ENCODE results near the gene NACA2. TPM values are rescaled to one million over a fixed set of nuclear protein-coding genes. Genes with fewer than 3 reads are reported as not detected.
"Not testable (repeated sequence)": the region's sequence is repeated elsewhere in the genome, so short reads cannot be mapped to it uniquely, and the experiment has no call there.

NACA2 gene
- total RNA-seq, 1 donor from 2014 or later = 0.60 TPM

DNA sequence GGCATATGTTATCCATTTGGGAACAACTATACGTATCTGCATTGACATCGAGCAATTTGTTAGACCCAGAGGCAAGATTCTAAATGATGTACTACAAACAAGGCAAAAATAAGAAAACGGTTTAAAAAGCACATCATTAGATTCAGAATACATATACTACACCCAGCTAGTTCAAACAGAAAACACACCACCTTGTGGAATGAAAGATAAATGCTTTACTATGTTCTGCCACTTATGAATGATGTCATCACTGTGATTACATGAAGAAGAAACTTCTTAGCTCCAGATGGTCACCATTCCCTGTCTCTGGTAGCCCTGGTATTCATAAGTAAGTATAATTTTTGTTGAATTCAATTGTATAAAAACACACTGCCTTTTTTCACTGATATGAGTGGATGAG, 7.8 kb downstream of the NACA2 start:
- no peaks in the 10 kb centered on the region for H3K4me1 Mint-ChIP-seq (ENCODE audit: low read depth)
- no peak overlapping the region for H3K4me3 Mint-ChIP-seq
- H3K36me3 Mint-ChIP-seq (ENCODE audit: low read depth) = no peaks in the 10 kb centered on the region
- no peaks in the 10 kb centered on the region for H3K9me3 Mint-ChIP-seq
- H3K27me3 Mint-ChIP-seq (ENCODE audit: insufficient read depth) = peaks cover 22% of the 10 kb centered on the region
- intact Hi-C loops (cut with micrococcal nuclease) = loop anchor here (5.0 kb wide), 1 partner anchor 166 kb away; no protein-coding TSS in a partner anchor
- DNase-seq (ENCODE audit: low spot score) = no peak
- no peak overlapping the region for H3K27ac Mint-ChIP-seq

DNA sequence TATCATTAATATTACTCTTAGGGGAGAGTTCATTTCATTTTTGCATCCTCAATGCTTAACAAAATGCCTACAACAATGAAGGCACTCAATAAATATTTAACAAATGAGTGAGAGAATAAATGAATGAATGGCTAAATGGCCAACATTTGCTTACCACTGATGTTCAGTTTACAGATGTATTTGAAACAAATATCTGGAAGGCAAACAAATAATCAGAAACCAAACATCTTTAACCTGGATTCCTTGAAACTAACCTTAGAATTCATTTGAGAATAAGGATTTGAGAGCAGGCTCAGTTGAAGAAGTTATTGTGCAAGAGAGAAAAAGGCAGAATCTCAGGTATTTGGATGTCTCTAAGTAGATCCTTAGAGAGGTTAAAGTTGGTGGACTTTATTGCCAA, 8.4 kb downstream of the NACA2 start:
- peaks cover 29% of the 10 kb centered on the region for H3K27me3 Mint-ChIP-seq (ENCODE audit: insufficient read depth)
- intact Hi-C loops (cut with micrococcal nuclease) = loop anchor here (5.0 kb wide), 1 partner anchor 165 kb away; no protein-coding TSS in a partner anchor

DNA sequence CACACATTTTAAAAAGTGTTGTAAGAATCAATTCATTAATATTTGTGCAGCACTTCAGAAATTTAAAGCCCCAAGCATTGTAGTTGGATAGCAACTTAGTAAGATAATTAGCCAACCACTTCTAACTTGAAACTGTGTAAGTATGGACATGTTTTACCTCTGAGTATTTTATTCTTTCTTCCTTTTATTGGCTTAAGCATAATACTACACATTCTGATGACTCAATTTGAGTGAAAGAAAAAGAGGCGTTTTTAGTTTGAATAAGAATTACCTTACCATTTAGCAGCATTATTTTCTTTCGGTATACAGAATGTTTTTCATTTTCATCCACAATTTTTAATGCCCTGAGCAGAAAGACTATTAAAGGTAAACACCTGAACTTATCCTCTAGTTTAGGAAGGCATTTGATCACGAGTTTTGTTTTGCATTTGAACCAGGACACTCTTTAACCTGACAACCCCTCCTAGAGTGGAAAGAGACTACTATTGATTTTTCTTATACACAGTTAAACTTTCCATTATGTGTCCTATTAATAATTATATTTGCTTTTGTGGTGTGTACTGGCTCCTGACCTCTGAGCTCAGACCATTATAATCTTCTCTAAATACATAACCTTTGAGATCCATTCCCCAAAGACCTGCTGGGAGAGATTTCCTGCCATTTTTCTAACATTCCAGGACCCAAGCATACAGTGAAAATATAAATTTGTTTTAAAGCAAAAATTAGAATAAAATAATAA, 9.2 kb downstream of the NACA2 start:
- H3K9me3 Mint-ChIP-seq = no peaks in the 10 kb centered on the region
- no peaks in the 10 kb centered on the region for H3K36me3 Mint-ChIP-seq (ENCODE audit: low read depth)
- H3K27me3 Mint-ChIP-seq (ENCODE audit: insufficient read depth) = peaks cover 31% of the 10 kb centered on the region
- intact Hi-C loops (cut with micrococcal nuclease) = loop anchor here (5.0 kb wide), 1 partner anchor 164 kb away; no protein-coding TSS in a partner anchor
- H3K27ac Mint-ChIP-seq = no peak overlapping the region
- DNase-seq (ENCODE audit: low spot score) = no peak
- H3K4me3 Mint-ChIP-seq = no peak overlapping the region
- no peaks in the 10 kb centered on the region for H3K4me1 Mint-ChIP-seq (ENCODE audit: low read depth)

More for the DNA sequence above, 8.4 kb downstream of the NACA2 start:
- no peak overlapping the region for H3K27ac Mint-ChIP-seq
- H3K36me3 Mint-ChIP-seq (ENCODE audit: low read depth) = no peaks in the 10 kb centered on the region
- no peaks in the 10 kb centered on the region for H3K4me1 Mint-ChIP-seq (ENCODE audit: low read depth)
- no peaks in the 10 kb centered on the region for H3K9me3 Mint-ChIP-seq
- no peak for DNase-seq (ENCODE audit: low spot score)
- no peak overlapping the region for H3K4me3 Mint-ChIP-seq

DNA sequence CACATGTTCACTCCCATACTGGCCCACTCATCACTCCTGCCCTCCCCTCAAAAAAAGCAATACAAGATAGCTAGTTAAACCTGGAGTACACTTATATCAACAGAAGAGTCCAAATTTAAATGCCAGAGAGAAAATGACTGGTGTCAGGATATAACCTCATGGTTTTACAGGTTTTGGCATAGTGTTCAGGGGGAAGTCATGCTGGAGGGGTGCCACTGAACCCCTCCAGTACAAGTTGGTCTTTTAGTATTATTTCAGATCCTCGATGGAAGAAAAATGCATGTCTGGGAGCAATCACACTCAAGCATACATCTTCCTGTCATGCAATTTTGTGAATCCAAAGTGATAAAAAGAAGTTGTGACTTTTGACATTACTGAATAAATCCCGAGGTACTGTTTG, 10.5 kb downstream of the NACA2 start:
- peaks cover 37% of the 10 kb centered on the region for H3K27me3 Mint-ChIP-seq (ENCODE audit: insufficient read depth)
- no peaks in the 10 kb centered on the region for H3K4me1 Mint-ChIP-seq (ENCODE audit: low read depth)
- intact Hi-C loops (cut with micrococcal nuclease) = loop anchor here (5.0 kb wide), 1 partner anchor 163 kb away; no protein-coding TSS in a partner anchor
- no peak overlapping the region for H3K4me3 Mint-ChIP-seq
- no peak for DNase-seq (ENCODE audit: low spot score)
- no peaks in the 10 kb centered on the region for H3K36me3 Mint-ChIP-seq (ENCODE audit: low read depth)
- H3K9me3 Mint-ChIP-seq = no peaks in the 10 kb centered on the region
- H3K27ac Mint-ChIP-seq = no peak overlapping the region

DNA sequence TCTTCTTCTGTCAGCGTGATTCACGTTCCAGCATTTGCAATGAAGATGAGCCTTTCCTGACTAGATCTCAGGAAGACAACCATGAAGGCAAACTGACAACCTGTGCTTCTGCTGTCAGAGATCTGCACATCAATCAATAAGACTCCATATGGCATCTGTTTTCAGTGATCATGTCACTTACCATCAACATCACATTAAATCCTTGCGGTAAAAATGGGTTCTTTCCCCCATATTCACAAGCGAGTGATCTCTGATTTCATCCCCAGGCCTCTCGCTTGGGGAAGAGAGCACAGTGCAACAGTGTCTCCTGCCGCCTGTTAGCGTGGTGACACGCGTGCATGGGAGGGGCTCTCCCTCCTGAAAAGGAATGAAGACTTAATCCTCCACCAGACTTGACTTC, 11.1 kb downstream of the NACA2 start:
- DNase-seq (ENCODE audit: low spot score) = no peak
- Mint-ChIP-seq H3K4me3 (no peak overlapping the region), H3K36me3 (ENCODE audit: low read depth) (no peaks in the 10 kb centered on the region), H3K9me3 (no peaks in the 10 kb centered on the region), H3K4me1 (ENCODE audit: low read depth) (no peaks in the 10 kb centered on the region), H3K27me3 (ENCODE audit: insufficient read depth) (peaks cover 40% of the 10 kb centered on the region), H3K27ac (no peak overlapping the region)
- intact Hi-C loops (cut with micrococcal nuclease) = loop anchor here (5.0 kb wide), 1 partner anchor 163 kb away; no protein-coding TSS in a partner anchor

DNA sequence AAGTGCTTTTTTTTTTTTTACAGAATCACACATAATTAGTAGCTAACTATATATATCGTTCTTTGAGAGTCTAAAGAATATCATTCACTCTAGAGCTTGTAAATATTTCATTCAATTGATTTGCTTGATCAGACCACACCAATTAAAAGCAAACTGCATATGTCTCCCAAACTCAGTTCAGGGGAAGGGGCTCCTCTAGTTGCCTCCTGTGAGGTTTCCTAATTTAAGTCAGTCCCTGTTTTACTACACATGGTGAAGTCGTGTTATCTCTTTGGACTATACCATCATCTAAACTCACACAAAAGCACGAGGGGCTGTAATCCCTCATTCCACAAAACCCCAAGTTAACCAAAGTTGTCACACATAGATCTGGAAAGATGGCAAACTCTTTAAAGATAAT, 11.7 kb downstream of the NACA2 start:
- intact Hi-C loops (cut with micrococcal nuclease) = no loop called here
- H3K4me3 Mint-ChIP-seq = no peak overlapping the region
- peaks cover 43% of the 10 kb centered on the region for H3K27me3 Mint-ChIP-seq (ENCODE audit: insufficient read depth)
- H3K27ac Mint-ChIP-seq = no peak overlapping the region
- no peaks in the 10 kb centered on the region for H3K9me3 Mint-ChIP-seq
- no peaks in the 10 kb centered on the region for H3K36me3 Mint-ChIP-seq (ENCODE audit: low read depth)
- H3K4me1 Mint-ChIP-seq (ENCODE audit: low read depth) = no peaks in the 10 kb centered on the region
- no peak for DNase-seq (ENCODE audit: low spot score)

DNA sequence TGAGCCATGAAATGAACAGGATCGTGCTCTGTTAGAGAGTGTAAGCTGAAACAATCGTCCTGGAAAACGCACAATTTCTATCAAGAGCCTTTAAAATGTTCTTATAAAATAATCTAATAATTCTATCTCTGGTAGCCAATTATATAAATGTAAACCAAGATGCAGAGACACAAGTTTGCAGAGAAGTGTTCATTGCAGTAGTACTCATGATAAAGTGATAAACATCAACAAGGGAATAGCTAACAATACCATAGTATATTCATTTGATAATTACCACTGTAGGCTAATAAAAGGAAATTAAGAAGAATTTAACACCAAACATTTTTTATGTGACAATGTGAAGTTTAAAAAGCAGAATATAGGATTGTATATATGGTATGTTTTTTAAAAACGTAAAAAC, 12.4 kb downstream of the NACA2 start:
- Mint-ChIP-seq H3K9me3 (no peaks in the 10 kb centered on the region), H3K36me3 (ENCODE audit: low read depth) (no peaks in the 10 kb centered on the region), H3K4me1 (ENCODE audit: low read depth) (no peaks in the 10 kb centered on the region), H3K4me3 (no peak overlapping the region), H3K27ac (no peak overlapping the region), H3K27me3 (ENCODE audit: insufficient read depth) (peaks cover 47% of the 10 kb centered on the region)
- intact Hi-C loops (cut with micrococcal nuclease) = no loop called here
- no peak for DNase-seq (ENCODE audit: low spot score)

DNA sequence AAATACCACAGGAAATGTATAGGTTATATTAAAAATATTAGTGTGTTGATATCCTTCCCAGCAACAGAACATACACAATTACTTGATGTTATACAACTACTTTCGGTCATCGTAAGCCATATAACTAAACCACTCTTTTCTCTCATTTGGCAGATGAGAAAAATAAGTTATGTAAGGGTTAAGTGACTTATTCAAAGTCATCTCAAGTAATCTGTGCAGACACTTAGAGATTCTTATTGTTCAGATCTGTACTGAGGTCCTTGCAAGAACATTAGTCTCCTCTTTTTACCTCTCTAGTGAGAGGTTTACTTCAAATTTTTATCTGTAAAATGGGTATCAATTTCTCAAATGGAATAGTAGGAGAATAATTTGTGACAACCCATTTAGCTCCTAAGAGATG, 15.0 kb downstream of the NACA2 start:
- no peaks in the 10 kb centered on the region for H3K4me1 Mint-ChIP-seq (ENCODE audit: low read depth)
- no peaks in the 10 kb centered on the region for H3K36me3 Mint-ChIP-seq (ENCODE audit: low read depth)
- DNase-seq (ENCODE audit: low spot score) = no peak
- no peak overlapping the region for H3K4me3 Mint-ChIP-seq
- no peak overlapping the region for H3K27ac Mint-ChIP-seq
- H3K9me3 Mint-ChIP-seq = no peaks in the 10 kb centered on the region
- intact Hi-C loops (cut with micrococcal nuclease) = no loop called here
- peaks cover 39% of the 10 kb centered on the region for H3K27me3 Mint-ChIP-seq (ENCODE audit: insufficient read depth)

DNA sequence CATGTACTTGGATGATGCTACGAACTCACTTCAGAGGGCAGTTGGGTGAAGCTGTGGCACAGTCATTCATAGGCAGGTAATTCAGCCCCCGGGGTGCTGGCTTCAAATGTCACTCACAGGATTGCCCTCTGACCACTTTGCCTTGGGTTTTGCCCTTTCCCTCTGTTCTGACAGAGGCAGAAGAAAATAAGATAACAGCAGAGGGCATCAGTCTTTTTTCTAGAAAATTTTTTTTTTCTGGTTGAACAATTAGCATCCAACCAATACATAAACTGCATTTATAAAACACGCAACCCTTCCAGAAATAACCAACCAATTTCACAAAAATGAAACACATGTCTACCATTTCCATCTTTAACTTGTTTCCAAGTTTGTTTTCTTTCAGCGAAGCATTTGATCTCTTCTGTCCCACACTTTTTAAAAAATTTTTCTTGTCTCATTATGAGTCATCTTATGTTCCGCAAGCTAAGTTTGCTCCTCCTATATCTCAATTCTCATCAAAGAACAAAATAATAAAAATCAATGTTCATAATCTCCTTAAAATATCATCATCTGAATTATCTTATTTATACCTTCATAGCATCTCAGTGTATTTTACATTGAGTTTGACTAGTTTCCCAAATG, 15.6 kb downstream of the NACA2 start:
- H3K4me3 Mint-ChIP-seq = no peak overlapping the region
- peaks cover 38% of the 10 kb centered on the region for H3K27me3 Mint-ChIP-seq (ENCODE audit: insufficient read depth)
- intact Hi-C loops (cut with micrococcal nuclease) = no loop called here
- H3K36me3 Mint-ChIP-seq (ENCODE audit: low read depth) = no peaks in the 10 kb centered on the region
- DNase-seq (ENCODE audit: low spot score) = no peak
- H3K27ac Mint-ChIP-seq = no peak overlapping the region
- no peaks in the 10 kb centered on the region for H3K9me3 Mint-ChIP-seq
- no peaks in the 10 kb centered on the region for H3K4me1 Mint-ChIP-seq (ENCODE audit: low read depth)

DNA sequence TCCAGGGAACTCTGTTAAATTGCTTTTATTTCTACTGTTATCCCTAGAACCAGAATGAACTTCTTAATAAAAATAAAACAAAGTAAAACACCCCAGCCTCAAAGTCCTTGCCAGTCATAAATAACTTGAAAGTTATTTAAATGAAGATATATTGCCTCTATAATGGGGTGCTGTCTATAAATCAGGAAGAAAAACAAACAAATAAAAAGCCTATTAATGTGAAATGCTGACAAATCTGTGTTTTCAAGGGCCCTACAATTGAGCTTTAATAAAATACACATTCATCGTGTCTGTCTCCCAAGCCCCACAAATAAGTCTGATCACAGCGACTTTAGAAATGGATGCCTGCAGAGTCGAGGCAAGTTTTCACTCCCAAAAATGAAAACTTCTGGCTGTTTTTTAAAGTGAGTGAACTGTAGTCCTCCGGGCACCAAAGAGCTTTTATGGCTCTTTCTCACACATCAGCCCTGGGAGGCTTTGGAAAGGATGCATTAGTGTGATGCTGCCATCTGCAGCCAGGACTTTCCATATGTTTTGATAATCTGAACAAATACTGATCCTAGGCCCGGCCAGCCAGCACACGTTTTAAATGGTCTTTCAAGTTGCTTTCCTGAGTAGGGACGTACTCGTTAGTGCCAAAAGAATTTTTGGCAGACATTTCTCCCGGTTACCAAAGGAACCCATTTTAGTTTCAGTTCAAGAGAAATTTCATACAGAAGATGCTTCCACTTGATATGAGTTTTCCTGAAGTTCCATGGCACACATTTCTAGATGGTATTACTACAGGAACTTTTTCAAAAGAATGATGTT, 16.3 kb downstream of the NACA2 start:
- no peaks in the 10 kb centered on the region for H3K36me3 Mint-ChIP-seq (ENCODE audit: low read depth)
- H3K9me3 Mint-ChIP-seq = no peaks in the 10 kb centered on the region
- H3K27ac Mint-ChIP-seq = no peak overlapping the region
- no peak for DNase-seq (ENCODE audit: low spot score)
- intact Hi-C loops (cut with micrococcal nuclease) = no loop called here
- no peaks in the 10 kb centered on the region for H3K4me1 Mint-ChIP-seq (ENCODE audit: low read depth)
- H3K27me3 Mint-ChIP-seq (ENCODE audit: insufficient read depth) = peaks cover 38% of the 10 kb centered on the region
- no peak overlapping the region for H3K4me3 Mint-ChIP-seq

DNA sequence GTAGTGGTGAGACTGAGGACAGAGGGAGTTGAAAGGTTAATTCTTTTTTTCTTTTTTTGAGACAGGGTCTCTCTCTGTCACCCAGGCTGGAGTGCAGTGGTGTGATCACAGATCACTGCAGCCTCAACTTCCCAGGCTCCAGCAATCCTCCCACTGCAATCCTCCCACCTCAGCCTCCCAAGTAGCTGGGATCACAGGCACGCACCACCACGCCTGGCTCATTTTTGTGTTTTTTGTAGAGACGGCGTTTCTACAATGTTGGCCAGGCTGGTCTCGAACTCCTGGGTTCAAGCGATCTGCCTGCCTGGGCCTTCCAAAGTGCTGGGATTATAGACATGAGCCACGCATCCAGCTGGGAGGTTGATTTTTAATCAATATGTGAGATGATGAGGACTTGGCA, 18.5 kb downstream of the NACA2 start:
- H3K4me1 Mint-ChIP-seq (ENCODE audit: low read depth); H3K4me3 Mint-ChIP-seq; H3K36me3 Mint-ChIP-seq (ENCODE audit: low read depth); DNase-seq (ENCODE audit: low spot score); intact Hi-C loops (cut with micrococcal nuclease); H3K9me3 Mint-ChIP-seq; H3K27ac Mint-ChIP-seq: not testable (repeated sequence)
- H3K27me3 Mint-ChIP-seq (ENCODE audit: insufficient read depth) = peaks cover 24% of the 10 kb centered on the region

DNA sequence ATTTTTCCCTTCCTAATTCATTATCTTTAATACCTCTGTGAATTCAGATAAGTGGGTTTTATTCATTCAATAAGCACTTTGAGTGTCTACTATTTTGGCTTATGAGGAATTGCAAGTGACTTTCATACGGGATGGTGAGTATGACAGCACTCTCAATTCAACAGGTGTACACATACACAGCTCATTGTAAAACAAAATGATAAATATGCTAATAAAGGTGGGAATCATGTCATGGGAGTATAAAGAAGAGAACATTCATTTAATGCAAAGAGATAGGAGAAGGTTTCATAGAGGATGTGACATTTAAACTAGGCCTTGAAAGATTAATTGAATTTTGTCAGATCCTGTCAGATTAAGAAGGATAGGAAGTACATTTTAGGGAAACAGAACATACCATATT, 19.4 kb downstream of the NACA2 start:
- H3K27me3 Mint-ChIP-seq (ENCODE audit: insufficient read depth) = peaks cover 22% of the 10 kb centered on the region
- H3K36me3 Mint-ChIP-seq (ENCODE audit: low read depth) = no peaks in the 10 kb centered on the region
- no peak for DNase-seq (ENCODE audit: low spot score)
- H3K4me3 Mint-ChIP-seq = no peak overlapping the region
- H3K27ac Mint-ChIP-seq = no peak overlapping the region
- no peaks in the 10 kb centered on the region for H3K9me3 Mint-ChIP-seq
- intact Hi-C loops (cut with micrococcal nuclease) = no loop called here
- H3K4me1 Mint-ChIP-seq (ENCODE audit: low read depth) = no peaks in the 10 kb centered on the region

DNA sequence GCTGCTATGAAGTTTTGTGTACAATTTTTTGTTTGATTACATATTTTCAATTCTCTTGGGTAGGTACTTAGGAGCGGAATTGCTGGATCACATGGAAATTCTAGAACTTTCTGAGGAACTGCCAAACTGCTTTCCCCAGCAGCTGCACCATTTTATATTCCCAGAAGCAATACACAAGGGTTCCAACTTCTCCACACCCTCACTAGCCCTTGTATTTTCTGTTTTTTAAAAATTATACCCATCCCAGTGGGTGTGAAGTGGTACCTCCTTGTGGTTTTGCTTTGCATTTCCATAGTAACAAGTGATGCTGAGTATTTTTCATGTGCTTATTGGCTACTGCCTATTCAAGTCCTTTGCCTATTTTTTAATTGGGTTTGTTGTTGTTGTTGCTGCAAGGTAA, 20.9 kb downstream of the NACA2 start:
- Mint-ChIP-seq H3K27ac (no peak overlapping the region), H3K9me3 (no peaks in the 10 kb centered on the region), H3K36me3 (ENCODE audit: low read depth) (no peaks in the 10 kb centered on the region), H3K4me3 (no peak overlapping the region), H3K4me1 (ENCODE audit: low read depth) (no peaks in the 10 kb centered on the region), H3K27me3 (ENCODE audit: insufficient read depth) (peaks cover 13% of the 10 kb centered on the region)
- DNase-seq (ENCODE audit: low spot score) = no peak
- intact Hi-C loops (cut with micrococcal nuclease) = no loop called here
